ENCODE results near the gene DRC1. TPM values are rescaled to one million over a fixed set of nuclear protein-coding genes. Genes with fewer than 3 reads are reported as not detected.

DRC1 gene
- total RNA-seq, 4 donors from 2014 or later = not detected

- TF ChIP-seq POLR2A (IDR thresholded peaks at IDR 0.05) (no peak), CTCF (IDR thresholded peaks at IDR 0.05) (no peak)
- no peak overlapping the region for H3K4me3 ChIP-seq (ENCODE audit: low read depth, poor library complexity, severe bottlenecking)
- intact Hi-C loops (cut with DNase I; ENCODE audit: low total_unique reads) = no loop called here
- DNase-seq (ENCODE audit: low spot score in 2 of 2) = no peak
- 94 to 96% methylated on average over 2 of the region's 2 CpGs for WGBS, 2 donors
Measured at GRCh38 chr2:26442301-26442700, 40.6 kb downstream of the DRC1 start.

GRCh38 chr2:26442707-26443106, 41.0 kb downstream of the DRC1 start:
- WGBS, 2 donors = 76 to 86% methylated on average over 3 of the region's 3 CpGs
- no peak overlapping the region for H3K4me3 ChIP-seq (ENCODE audit: low read depth, poor library complexity, severe bottlenecking)
- intact Hi-C loops (cut with DNase I; ENCODE audit: low total_unique reads) = no loop called here
- DNase-seq (ENCODE audit: low spot score in 2 of 2) = no peak
- no peak for TF ChIP-seq POLR2A (IDR thresholded peaks at IDR 0.05)

- intact Hi-C loops (cut with DNase I; ENCODE audit: low total_unique reads) = no loop called here
Measured at GRCh38 chr2:26444236-26444635, 42.5 kb downstream of the DRC1 start.

GRCh38 chr2:26448651-26449050, 46.9 kb downstream of the DRC1 start:
- WGBS, 2 donors = 93 to 95% methylated on average over 8 of the region's 9 CpGs
- TF ChIP-seq POLR2A (IDR thresholded peaks at IDR 0.05) (no peak), CTCF (IDR thresholded peaks at IDR 0.05) (no peak)

More at GRCh38 chr2:26444236-26444635, 42.5 kb downstream of the DRC1 start:
- 85 to 88% methylated on average over 7 of the region's 7 CpGs for WGBS, 2 donors
- no peak for DNase-seq (ENCODE audit: low spot score in 2 of 2)
- H3K4me3 ChIP-seq (ENCODE audit: low read depth, poor library complexity, severe bottlenecking) = no peak overlapping the region
- TF ChIP-seq POLR2A (IDR thresholded peaks at IDR 0.05) = no peak

GRCh38 chr2:26449278-26450030, 47.7 kb downstream of the DRC1 start:
- DNase-seq (ENCODE audit: low spot score in 2 of 2) = no peak
- intact Hi-C loops (cut with DNase I; ENCODE audit: low total_unique reads) = no loop called here
- WGBS, 2 donors = 91 to 92% methylated on average over 10 of the region's 10 CpGs
- H3K4me3 ChIP-seq (ENCODE audit: low read depth, poor library complexity, severe bottlenecking) = no peak overlapping the region
- TF ChIP-seq POLR2A (IDR thresholded peaks at IDR 0.05) (no peak), CTCF (IDR thresholded peaks at IDR 0.05) (no peak)

More at GRCh38 chr2:26448651-26449050, 46.9 kb downstream of the DRC1 start:
- H3K4me3 ChIP-seq (ENCODE audit: low read depth, poor library complexity, severe bottlenecking) = no peak overlapping the region
- DNase-seq (ENCODE audit: low spot score in 2 of 2) = no peak
- intact Hi-C loops (cut with DNase I; ENCODE audit: low total_unique reads) = no loop called here

GRCh38 chr2:26450031-26450635, 48.4 kb downstream of the DRC1 start:
- no peak for DNase-seq (ENCODE audit: low spot score in 2 of 2)
- intact Hi-C loops (cut with DNase I; ENCODE audit: low total_unique reads) = no loop called here
- no peak overlapping the region for H3K4me3 ChIP-seq (ENCODE audit: low read depth, poor library complexity, severe bottlenecking)
- WGBS, 2 donors = 80 to 92% methylated on average over 12 to 13 of the region's 13 CpGs
- no peak for TF ChIP-seq POLR2A (IDR thresholded peaks at IDR 0.05)
- TF ChIP-seq CTCF (IDR thresholded peaks at IDR 0.05) = no peak

Data from lower leg skin (tissue), 4 donors.